HG03280 (cell line): Measurements from ENCODE around the gene VAMP1.

Source experiments
- ATAC-seq: cut with Tn5 transposase; IDR thresholded peaks from one replicate; pipeline ENCODE4 v1.9.1; 2021; ENCODE audit warnings: mild to moderate bottlenecking, moderate library complexity; ENCODE audit not compliant: unreplicated experiment

VAMP1 gene

DNA sequence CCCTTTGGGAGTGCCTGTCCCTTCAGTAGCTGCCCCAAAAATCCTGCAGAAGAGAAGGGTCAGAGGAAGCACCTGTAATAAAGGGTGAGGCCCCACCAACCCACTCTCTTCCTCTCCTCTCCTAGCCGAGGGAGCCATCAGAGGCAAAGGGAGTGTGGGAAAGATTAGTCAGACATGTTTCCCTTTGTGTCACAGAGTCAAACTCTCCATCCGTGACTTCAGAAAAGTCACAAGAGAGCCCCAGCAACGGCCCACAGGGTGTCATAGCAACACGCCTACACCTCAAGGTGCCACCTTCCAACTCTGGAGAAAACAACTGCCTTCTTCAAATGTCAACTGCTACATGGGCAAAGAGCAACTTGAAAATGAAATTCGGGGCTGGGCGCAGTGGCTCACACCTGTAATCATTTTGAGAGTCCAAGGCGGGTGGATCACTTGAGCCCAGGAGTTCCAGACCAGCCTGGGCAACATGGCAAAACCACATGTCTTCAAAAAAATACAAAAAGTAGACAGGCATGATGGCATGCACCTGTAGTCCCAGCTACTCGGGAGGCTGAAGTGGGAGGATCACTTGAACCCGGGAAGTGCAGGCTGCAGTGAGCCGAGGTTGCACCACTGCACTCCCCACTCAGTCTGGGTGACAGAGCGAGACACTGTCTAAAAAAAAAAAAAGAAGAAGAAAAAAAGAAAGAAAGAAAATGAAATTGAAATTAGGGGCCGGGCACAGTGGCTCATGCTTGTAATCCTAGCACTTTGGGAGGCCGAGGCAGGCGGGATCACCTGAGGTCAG is 43.4 kb downstream of the VAMP1 start:
- ATAC-seq: peak; percentile 70

DNA sequence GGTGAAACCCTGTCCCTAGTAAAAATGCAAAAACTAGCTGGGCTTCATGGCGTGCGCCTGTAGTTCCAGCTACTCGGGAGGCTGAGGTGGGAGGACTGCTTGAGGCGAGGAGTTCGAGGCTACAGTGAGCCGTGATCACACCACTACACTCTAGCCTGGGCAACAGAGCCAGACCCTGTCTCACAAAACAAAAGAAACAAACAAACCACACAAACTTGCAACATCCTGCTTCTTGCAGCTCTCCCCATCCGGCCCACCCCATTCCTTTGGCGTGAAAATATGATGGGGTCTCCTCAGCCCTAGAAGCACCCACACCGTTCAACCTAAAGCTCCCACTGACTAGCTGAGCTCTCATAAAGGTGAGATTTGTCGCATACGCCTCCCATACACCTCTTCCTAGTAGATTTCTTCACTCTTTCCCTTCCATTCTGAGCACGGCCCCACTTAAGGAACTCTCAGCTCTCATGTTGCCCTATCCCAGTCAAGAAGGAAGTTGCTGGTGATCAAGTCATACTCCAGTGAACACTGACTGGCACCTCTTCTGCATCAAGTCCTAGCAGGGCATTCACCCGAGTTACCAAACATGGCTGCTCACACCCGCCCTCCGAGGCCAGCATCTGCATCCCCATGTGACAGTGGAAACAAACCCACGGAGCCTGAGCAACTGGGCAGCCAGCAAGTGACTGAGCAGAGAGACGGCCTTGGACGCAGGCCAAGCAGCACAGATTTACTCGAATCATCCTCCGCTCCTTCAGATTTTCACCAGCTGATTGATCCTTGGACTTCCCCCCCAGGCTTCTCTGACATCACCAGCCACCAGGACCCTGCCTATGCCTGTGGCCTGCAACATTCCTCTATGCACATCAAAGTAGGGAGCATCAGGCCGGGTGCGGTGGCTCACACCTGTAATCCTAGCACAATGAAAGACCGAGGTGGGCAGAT is 44.6 kb downstream of the VAMP1 start:
- no peak for ATAC-seq

DNA sequence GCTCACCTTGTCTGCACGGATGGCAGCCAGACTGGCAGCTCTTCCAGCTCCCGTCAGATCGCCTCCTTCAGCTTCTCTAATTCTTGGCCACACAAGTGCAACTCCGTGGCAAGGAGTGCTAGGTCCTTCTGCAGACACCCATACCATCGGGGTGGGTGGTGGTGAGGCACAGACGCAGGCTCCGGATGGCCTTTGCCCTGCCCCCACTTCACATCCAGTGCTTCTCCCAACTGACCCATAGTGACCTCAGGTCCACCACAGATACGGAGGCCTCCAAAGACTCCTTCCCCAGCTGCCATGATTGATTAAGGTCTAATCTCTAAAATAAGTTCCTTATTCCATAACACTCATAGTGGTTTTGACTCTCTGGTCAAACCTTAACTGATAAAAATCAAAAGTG is 45.6 kb downstream of the VAMP1 start:
- ATAC-seq: no peak

DNA sequence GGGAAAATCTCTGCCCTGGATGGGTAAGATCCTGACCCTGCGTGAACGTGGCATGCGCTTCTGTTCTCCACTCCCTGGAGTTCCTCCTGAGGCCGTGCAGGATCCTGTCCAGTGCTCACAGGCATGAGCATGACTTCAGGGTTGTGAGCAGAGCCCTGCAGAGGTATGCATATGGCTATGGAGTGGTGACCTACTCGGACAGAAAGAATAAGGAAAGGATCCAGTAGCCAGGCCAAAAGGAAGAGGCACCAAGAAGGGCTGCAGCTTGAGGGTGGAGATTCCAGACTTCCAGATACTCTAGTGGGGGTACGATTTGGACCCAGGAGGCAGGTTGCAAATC is 46.5 kb downstream of the VAMP1 start:
- no peak for ATAC-seq

DNA sequence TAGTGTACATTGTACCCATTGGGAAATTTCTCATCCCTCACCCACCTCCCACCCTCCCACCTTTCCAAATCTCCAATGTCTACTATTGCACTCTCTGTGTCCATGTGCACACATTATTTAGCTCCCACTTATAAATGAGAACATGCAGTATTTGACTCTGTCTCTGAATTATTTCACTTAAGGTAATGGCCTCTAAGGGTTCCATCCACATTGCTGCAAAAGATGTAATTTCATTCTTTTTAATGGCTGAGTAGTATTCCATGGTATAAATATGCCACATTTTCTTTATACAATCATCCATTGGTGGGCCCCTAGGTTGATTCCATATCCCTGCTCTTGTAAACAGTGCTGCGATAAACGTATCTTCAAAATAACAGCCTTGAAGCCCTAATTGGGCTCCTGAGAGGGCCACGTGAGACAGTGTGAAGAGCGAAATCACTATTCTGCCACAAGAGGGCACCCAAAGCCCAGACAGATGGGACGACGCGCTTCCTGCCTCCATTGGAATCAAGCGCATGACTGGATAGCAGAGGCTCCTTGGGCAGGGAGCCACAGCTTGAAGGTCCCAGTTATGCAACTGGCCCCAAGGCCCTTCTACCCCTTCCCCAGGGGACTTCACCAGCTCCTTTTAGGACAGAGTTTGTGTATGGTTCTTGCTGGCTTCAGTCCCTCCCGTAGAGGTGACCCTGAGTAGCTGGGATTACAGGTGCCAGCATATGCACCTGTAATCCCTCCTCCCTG is 47.0 kb downstream of the VAMP1 start:
- ATAC-seq: no peak

DNA sequence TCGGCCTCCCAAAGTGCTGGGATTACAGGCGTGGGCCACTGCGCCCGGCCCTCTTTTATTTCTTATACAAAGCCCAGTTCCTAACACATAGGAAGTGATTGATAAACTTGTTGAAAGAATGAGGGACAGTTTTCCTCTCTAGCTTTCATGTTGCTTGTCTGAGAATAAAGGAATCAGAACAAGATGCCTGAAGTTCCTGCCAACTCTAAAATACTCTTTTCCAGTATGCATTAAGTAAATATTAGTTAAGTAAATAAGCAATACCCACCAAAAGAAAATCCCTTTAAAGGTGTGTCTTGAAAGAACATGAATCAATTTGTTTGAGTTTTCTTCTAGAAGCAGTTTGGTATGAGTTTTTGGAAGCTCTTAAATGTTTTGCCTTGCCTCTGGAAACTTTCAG is 50.1 kb downstream of the VAMP1 start:
- no peak for ATAC-seq

DNA sequence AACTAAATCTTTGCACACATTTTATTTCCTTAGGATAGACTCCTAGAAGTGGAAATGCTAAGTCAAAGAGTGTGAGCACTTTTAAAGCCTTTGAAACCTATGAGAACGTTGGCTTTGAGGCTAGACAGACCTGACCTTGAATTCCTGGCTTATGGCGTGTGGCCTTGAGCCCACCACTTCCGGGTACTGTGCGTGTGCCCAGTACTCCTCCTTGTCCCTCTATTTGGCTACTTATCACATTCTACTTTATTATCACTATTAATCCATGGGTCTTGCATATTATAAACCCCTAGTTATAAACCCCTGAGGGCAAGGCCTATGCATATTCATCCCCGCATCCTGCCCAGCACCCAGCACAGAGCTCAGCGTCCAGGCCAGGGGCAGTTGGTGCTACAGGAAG is 51.7 kb downstream of the VAMP1 start:
- no peak for ATAC-seq

DNA sequence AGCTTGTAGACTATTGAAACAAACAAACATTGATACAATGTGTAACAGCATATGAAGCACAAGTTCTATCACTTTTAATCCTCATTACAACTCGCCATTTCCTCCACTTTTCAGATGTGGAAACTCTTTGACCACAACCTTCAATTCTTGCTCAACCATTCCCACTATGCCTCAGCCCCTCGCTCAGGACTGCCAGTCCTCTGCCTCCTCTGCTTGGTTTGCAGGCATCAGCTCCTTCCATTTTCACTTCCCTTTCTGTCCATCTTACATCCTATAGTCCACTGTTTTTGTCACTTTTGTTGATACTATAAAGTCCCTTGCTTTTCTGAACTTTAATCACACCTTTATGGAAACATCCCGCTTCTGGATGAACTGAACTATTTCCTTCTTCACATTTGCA is 53.9 kb downstream of the VAMP1 start:
- ATAC-seq: no peak
